ENCODE measurements around the gene EXOSC7.
"Not testable (repeated sequence)": the region's sequence is repeated elsewhere in the genome, so short reads cannot be mapped to it uniquely, and the experiment has no call there.

EXOSC7 gene

DNA sequence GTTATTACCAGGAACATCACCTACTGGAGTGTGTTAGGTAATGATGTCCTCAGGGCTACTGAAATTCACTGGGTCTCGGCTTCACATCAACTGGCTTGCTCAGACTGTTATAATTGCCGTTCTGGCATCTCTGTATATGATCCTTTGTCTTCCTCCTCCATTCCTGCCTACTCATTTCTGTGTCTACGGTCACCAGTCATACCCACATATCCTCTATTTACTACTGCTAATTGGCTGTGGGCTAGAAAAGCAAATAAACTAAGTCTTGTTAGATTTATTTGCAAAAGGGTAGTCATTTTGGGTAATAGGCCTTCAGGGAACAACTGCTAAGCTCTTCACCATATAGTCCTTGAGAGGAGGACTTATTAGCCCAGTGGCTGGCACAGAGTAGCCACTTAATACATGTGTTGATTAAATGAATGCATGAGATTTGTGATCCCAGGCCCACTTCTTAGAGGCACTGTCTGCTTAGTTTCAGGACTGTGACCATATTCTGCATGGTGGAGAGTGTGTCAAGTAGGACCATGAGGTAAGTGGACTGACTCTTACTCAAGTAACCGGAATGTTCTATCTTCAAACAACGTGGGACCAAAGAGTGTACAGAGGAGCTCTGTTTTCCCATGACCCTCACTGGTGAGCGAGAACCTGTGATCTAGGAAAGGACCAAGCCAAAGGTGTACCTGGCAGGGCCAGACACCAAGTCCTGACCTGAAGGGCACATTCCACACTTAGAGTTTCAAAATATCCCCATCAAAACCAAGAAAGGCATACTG lies 13.2 kb upstream of the EXOSC7 start:
- DNase-seq (ENCODE audit: low spot score) = no peak

DNA sequence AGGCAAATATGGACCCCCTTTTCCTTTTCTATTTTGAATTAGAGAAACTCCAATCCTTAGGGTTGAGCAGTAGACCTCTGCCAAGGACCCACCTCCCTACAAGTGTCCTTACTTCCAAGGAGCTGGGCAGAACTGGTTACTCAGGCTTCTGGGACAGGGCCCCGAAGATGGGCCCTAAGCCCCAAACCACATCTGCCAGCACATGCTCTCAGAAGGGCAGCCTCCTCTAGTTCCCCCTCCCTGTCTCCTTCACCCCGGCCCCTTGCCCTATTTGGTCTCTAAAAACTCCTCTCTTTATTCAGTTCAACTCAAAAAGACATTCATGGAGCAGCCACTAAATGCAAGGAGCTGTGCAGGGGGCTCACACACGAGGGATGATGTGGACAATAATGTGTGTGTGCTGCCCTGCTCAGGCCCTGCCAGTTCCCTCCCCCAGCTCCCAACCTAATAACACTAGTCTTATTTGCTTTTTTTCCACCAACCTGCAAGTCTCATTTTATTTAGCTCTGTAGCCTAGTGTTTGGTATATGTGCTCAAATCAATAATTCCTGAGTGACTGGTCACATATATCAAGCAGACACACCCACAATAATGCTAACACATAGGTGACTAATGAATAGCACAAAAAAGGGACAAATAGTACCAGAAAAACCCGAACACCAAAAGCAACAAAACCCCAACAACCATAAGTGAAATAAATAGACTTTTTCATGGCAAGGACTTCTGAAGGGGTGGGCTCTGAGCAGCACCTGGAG lies 12.3 kb upstream of the EXOSC7 start:
- no peak for DNase-seq (ENCODE audit: low spot score)

GRCh38 chr3:44965165-44965564 lies 10.9 kb upstream of the EXOSC7 start:
- DNase-seq (ENCODE audit: low spot score) = no peak

DNA sequence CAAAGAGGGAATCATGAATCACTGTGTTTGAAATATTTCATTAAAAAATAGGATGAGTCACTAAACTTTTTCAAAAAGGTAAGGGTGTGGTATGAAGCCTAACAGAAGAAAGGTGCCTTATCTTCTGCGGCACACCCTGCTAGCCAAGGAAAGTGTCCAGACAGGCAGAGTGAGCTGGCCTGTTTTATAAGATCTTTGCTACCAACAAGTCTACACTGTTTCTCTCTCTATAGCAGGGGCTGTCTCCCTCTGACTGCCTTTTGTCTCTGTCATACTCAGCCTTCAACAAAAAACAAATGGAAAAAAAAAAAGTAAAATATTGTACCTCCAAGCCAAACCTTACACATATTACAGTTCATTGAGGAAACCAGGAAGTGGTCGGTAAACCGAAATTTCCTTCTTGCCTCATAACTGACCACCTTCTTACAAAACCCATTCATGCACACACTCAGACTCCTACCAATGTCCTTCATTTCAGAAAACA lies 9.2 kb upstream of the EXOSC7 start:
- no peak for DNase-seq (ENCODE audit: low spot score)

DNA sequence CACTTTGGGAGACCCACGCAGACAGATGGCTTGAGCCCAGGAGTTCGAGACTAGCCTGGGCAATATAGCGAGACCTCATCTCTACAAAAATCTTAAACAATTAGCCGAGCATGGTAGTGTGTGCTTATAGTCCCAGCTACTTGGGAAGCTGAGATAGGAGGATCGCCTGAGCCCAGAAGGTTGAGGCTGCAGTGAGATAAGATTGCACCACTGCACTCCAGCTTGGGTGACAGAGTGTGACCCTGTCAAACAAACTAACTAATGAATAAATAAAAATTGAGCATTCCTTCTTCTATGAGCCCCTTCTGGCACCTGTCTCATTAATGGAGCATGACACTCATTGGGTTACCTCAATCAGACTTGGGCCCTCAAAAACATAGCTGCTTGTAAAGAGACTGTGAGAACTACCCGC lies 7.6 kb upstream of the EXOSC7 start:
- no peak for DNase-seq (ENCODE audit: low spot score)

DNA sequence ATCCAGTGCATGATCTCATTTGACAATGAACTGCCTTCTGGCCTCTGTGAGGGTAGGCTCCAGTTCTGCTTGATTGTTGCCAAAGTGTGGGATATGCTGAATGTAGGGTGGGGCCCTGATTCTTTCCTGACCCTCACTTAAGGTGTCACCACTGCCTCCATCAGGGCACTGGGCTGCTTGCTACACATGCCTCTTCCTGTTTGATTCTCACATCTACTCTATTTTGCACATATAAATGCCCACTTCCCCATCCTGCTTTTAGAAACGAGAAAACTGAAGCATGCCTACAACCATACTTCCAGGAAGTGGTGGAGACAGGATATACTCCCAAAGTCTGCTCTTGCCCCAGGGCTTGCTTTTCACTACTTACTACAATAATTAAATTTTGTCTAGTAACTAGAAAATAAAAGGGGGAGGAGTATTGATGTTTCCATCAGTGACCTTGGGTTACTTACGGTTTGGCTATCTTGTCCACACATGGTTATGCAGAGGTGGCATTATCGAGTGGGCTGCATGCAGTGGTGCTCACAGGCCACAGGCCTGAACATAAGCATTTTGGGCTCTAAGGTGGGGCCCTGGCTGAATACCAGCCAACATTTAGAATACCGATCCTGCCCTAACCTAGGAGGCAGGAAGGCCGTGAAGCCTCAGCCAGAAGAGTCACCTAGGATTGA lies 6.8 kb upstream of the EXOSC7 start:
- DNase-seq (ENCODE audit: low spot score) = no peak

GRCh38 chr3:44969828-44970179 lies 6.2 kb upstream of the EXOSC7 start:
- no peak for DNase-seq (ENCODE audit: low spot score)

DNA sequence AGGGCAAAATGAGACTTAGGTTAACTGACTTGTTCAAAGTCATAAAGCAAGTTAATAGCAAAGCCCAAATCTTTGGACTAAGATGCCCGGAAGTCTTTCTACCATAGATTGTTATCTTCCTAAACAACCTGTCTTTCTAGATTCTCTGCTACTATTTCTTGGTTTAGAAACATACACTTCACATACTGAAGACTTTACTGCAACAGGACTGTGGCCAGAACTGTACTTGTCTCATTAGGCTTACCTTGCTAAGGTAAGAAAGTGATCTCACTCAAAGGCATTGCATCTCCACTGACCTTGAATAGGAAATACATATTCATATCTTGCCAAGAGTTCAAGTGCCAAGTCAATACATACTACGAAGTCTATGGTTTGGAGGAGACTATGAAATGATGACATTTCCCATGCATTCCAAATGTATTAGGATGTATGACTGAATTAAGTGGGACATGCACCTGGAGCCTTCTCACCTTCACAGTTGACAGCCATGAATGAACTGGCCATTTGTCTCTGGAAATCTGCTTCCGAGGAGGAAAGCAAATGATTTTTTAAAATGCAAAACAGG lies 5.0 kb upstream of the EXOSC7 start:
- no peak for DNase-seq (ENCODE audit: low spot score)

- DNase-seq (ENCODE audit: low spot score) = no peak
These were observed 1.6 kb upstream of the EXOSC7 start for GRCh38 chr3:44974416-44974815.

DNA sequence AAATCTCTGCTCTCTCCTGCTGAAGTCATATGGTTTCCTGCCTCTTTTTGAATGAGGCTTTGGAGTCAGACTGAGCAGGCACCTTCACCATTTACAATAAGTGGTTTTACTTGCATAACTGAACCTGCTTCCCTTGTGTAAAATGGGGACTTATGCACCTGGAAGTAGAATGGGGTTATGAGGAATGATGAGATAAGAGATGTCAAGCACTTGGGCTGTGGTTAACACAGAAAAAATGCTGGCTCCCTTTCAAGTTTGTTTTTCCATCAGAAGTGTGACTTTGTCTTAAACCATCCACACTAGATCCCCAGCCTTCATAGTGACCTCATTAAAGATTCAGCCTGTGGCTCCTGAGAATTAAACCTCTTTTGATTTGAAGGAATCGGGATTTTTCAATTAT lies 5.2 kb downstream of the EXOSC7 start:
- DNase-seq (ENCODE audit: low spot score) = no peak

- no peak for DNase-seq (ENCODE audit: low spot score)
These were observed 5.7 kb downstream of the EXOSC7 start for GRCh38 chr3:44981751-44982150.

DNA sequence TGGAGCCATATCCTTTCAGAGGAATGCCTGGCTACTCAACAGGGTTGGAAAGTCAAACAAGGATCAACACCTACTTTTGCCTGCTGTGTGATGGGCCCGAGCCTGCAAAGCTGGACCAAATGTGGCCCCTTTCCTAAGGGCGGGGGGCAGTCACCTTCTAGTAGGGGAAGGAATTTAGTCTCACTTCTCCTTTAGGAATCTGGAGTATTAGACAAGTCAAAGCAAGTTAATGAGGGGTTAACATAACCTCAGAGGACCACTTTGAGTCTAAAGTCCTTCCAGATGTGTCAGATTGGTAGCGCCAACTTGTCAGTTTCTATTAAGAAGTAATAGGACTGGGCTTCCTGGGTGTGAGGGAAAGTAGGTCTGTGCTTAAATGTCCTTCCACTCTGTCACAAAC lies 6.8 kb downstream of the EXOSC7 start:
- DNase-seq (ENCODE audit: low spot score) = no peak

DNA sequence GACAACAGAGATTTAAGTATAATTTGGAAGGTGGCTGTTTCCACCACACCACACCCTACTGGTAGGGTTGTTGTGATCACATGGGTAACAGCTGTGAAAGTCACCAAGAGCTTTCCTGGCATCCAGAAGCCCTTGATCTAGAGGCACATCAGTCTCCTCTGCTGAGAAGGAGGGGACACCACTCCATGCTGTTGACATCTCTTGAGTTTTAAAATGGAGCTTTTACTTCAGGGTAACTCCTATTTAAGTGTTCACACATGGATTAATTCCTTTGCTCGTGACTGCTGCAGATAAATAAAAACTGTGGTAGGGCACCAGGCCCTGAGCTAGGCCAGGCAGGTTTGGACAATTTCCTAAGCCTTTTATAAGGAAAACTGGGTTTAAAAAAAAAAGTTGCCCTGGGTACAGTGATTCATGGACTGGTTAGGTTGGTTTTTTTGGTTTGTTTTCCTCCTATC lies 7.5 kb downstream of the EXOSC7 start:
- peak; percentile 33 for DNase-seq (ENCODE audit: low spot score)

GRCh38 chr3:44984335-44984734 lies 8.3 kb downstream of the EXOSC7 start:
- DNase-seq (ENCODE audit: low spot score) = no peak

- DNase-seq (ENCODE audit: low spot score) = not testable (repeated sequence)
These were observed 10.3 kb downstream of the EXOSC7 start for GRCh38 chr3:44986330-44986729.

DNA sequence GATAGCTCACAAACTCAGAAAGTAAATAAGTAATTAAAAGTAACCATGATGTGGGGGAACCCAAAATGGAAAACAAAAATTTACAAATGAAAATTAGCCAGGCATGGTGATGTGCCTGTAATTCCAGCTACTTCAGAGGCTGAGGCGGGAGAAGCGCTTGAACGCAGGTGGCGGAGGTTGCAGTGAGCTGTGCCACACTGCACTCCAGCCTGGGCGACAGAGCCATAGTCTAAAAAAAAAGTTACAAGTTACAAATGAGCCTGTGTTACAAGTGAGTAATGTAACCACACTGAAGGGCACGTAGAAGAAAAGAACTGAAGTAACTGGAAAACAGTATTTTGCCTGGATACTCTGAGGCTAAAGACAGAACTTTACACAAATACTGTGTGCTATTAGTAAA lies 11.3 kb downstream of the EXOSC7 start:
- DNase-seq (ENCODE audit: low spot score) = no peak

DNA sequence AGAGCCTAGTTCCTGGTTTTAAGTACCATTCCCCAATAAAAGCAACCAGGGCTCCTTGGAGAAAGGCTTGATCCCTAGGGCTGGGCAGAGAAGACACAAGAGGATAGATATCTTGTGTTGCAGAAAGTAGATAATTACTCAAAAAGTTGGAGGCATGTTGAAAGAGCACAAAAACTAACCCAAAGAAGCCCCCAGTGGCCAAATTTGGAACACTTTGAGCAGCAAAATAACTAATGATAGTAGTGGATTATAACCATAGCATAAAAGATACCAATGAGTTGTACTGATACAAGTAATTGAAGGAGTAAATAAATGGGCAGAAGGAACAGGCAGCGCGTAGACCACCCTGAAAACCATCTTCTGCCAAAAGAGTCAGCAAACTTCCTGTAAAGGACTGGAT lies 12.0 kb downstream of the EXOSC7 start:
- no peak for DNase-seq (ENCODE audit: low spot score)

- DNase-seq (ENCODE audit: low spot score) = no peak
These were observed 13.1 kb downstream of the EXOSC7 start for GRCh38 chr3:44989141-44989540.

GRCh38 chr3:44989636-44990373 lies 13.8 kb downstream of the EXOSC7 start:
- DNase-seq (ENCODE audit: low spot score) = peak; percentile 62

- no peak for DNase-seq (ENCODE audit: low spot score)
These were observed 15.3 kb downstream of the EXOSC7 start for GRCh38 chr3:44991326-44991725.

DNA sequence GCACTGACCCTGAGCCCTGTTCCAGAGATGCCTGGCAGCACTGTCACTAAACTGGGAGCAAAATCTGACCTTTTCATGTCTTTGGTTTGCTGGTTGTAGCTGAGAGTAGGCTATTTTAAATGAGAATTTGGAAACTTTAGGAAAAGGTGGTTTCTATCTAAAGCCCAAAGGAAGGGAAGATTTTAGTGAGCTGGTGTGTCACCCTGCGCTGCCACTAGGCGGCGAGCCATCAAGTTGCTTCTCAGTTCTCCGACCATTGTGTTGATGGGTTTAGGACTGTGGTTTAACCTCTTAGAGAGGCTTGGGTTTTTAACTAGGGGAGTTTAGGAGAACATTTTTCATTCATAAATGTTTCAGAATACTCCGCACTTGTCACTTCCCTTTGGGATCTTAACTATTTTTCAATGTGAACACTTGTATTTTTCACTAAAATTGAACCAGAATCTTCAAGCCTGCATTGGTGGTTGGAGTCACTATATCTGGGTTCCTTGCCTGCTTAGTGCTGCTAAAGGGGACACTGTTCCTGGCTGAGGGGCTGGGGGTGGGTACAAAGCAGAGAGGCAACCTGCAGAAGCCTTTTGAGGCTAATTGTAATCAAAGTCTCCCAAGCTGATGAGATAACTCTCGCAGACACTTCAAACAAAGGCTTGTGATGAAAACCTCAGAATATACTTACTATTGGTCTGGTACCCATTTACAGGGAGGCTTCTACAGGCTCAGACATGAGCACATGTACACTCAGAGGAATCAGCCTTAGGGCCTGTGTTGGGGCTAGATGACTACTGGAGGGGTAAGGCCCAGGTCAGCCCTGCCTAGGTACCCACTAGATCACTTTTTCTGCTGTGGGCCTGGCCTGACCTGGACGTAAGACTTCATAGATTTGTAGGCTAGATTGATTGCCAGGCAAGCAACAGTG lies 16.8 kb downstream of the EXOSC7 start:
- peak; percentile 23 for DNase-seq (ENCODE audit: low spot score)
